ENCODE measurements around the gene DLGAP5.

DLGAP5 gene

GRCh38 chr14:55221968-55222367 lies 30.6 kb upstream of the DLGAP5 start:
- TF ChIP-seq CTCF (conservative IDR thresholded peaks at IDR 0.05) (no peak), ZFX (IDR thresholded peaks at IDR 0.05) (no peak)
- no peak overlapping the region for H3K27ac ChIP-seq

GRCh38 chr14:55221186-55221585 lies 29.8 kb upstream of the DLGAP5 start:
- TF ChIP-seq ZFX (IDR thresholded peaks at IDR 0.05) (no peak), CTCF (conservative IDR thresholded peaks at IDR 0.05) (no peak)
- H3K27ac ChIP-seq, result no peak overlapping the region

DNA sequence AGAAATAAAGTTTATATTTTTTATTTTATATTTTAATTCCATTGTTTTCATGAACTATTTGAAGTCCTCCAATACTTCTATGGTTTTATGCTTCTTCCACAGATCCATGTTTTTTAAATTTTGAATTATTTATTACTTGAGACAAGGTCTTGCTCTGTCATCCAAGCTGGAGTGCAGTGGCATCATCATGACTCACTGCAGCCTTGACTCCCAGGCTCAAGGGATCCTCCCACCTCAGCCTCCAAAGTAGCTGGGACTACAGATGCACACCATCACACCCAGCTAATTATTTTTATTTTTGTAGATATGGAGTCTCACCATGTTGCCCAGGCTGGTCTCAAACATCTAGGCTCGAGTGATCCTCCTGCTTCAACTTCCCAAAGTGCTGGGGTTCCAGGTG lies 28.8 kb upstream of the DLGAP5 start:
- TF ChIP-seq ZFX (IDR thresholded peaks at IDR 0.05) (no peak), CTCF (conservative IDR thresholded peaks at IDR 0.05) (no peak)
- H3K27ac ChIP-seq, result no peak overlapping the region

DNA sequence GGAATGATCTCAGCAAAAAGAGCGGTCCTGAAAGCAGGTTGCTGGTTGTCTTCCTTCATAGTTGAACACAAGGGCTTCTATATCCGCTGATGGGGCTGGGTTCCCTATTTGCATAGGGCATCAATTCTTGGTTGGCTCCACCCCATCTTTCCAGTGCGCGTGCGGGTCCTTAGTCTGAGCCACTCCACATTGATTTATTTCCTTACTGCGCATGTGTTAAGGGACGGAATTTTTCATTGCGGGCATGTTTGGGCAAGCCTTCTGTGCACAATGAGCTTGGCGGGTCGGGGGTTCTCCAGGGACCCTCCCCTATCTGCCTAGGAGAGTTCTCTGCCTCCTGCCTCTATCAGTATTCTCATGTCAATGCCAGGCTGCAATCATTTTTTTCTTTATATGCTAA lies 21.2 kb upstream of the DLGAP5 start:
- H3K27ac ChIP-seq, result no peak overlapping the region
- TF ChIP-seq ZFX (IDR thresholded peaks at IDR 0.05) (no peak), CTCF (conservative IDR thresholded peaks at IDR 0.05) (no peak)

GRCh38 chr14:55207832-55208231 lies 16.4 kb upstream of the DLGAP5 start:
- TF ChIP-seq CTCF (conservative IDR thresholded peaks at IDR 0.05), result no peak
- TF ChIP-seq ZFX (IDR thresholded peaks at IDR 0.05), result no peak
- no peak overlapping the region for H3K27ac ChIP-seq

GRCh38 chr14:55206175-55206693 lies 14.8 kb upstream of the DLGAP5 start:
- H3K27ac ChIP-seq, result no peak overlapping the region
- TF ChIP-seq ZFX (IDR thresholded peaks at IDR 0.05) (no peak), CTCF (conservative IDR thresholded peaks at IDR 0.05) (no peak)

DNA sequence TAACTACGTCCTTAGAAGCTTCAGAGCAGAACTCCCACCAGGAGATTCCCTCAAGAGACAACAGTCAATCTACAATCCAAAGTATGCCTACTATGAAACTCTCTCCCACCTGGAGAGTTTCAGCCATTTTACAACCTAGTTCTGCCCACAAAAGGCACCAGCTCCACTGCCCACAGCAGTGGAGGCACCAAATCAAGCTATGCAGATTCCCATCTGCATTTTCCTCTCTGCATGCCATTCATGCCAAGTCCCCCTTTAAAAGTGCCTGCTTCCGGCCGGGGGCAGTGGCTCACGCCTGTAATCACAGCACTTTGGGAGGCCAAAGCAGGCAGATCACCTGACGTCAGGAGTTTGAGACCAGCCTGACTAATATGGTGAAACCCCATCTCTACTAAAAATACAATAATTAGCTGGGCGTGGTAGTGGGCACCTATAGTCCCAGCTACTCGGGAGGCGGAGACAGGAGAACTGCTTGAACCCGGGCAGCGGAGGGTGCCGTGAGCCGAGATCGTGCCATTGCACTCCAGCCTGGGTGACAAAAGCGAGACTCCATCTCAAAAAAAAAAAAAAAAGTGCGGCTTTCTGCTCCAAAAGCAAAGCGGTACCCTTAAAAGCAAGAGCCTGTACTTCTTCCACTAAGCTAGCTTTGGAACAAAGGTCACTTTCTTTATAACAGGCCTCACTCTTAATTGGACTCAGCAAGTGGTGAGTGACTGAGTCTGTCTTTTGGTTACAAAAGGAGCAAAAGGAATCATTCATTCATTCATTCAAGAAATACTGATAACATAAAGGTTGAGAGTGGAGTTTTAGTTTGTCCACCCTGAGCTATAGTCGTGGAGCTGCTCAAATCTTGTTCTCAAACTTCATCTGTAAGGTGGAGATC lies 10.1 kb upstream of the DLGAP5 start:
- H3K27ac ChIP-seq, result no peak overlapping the region
- no peak for TF ChIP-seq CTCF (conservative IDR thresholded peaks at IDR 0.05)
- no peak for TF ChIP-seq ZFX (IDR thresholded peaks at IDR 0.05)
